Stimulated activated naive CD8-positive, alpha-beta T cell treated with anti-CD3 and anti-CD28 coated beads, Interleukin-15, amount 100 ng/mL, for 72 hours (primary cell): ENCODE measurements around the gene DLAT.
"Not testable (repeated sequence)": the region's sequence is repeated elsewhere in the genome, so short reads cannot be mapped to it uniquely, and the experiment has no call there.

Source experiments
- ATAC-seq: fragments of 150-1000 bp; cut with Tn5 transposase; 2 replicates; pipeline ENCODE4 v1.10.0; 2021; ENCODE audit warnings: mild to moderate bottlenecking, moderate library complexity
- DNase-seq, 2 donors: peaks; one replicate each; pipeline ENCODE4 v3.0.0; 2021 to 2022
- H3K27ac Mint-ChIP-seq, 2 donors: one replicate each; pipeline ENCODE4 v1.8.0; 2022; ENCODE audit warnings: mild to moderate bottlenecking in 2 of 2, mixed read lengths in 2 of 2, moderate library complexity in 2 of 2
- H3K27me3 Mint-ChIP-seq: one replicate; pipeline ENCODE4 v1.8.0; 2022; ENCODE audit warnings: mixed read lengths
- H3K4me1 Mint-ChIP-seq: one replicate; pipeline ENCODE4 v1.8.0; 2022; ENCODE audit warnings: mild to moderate bottlenecking, mixed read lengths
- H3K4me3 Mint-ChIP-seq, 2 donors: one replicate each; pipeline ENCODE4 v1.8.0; 2022; ENCODE audit warnings: mild to moderate bottlenecking in 2 of 2, mixed read lengths in 2 of 2, moderate library complexity in 1 of 2
- H3K9me3 Mint-ChIP-seq, 2 donors: one replicate each; pipeline ENCODE4 v1.8.0; 2022; ENCODE audit warnings: mixed read lengths in 2 of 2

The DLAT gene

DNA sequence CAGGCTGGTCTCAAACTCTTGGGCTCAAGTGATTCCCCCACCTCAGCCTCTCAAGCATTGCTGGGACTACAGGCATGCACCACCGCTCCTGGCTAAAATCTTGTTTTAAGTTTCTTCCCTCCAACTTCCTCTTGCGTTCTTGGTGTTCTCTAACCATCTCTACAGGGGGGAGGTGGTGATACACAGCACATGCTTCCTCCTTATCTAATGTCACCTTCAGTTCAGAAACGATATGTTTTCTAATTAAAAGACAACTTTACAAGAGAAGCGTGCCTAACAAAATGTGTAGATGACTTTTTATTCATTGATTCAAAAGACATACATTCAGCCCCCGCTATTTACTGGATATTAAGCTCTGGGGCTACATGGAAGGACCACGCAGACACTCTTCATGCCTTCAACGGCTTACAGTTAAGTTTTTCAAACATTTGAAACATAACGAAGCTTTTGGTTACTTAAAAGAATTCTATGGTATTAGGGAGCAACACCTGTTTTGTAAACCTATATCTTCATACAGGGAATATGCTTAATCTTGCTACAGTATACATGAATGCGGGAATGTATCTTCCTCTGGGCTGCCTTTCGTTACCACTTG lies 933 bp upstream of the DLAT start:
- Mint-ChIP-seq H3K9me3 (no peaks in the 10 kb centered on the region), H3K4me3 (peak overlapping the region; percentile 99 to 100), H3K27ac (peak overlapping the region; percentile 99 to 100), H3K27me3 (no peaks in the 10 kb centered on the region), H3K4me1 (peaks cover 13% of the 10 kb centered on the region)
- peak; percentile 16 for ATAC-seq
- DNase-seq: no peak

DNA sequence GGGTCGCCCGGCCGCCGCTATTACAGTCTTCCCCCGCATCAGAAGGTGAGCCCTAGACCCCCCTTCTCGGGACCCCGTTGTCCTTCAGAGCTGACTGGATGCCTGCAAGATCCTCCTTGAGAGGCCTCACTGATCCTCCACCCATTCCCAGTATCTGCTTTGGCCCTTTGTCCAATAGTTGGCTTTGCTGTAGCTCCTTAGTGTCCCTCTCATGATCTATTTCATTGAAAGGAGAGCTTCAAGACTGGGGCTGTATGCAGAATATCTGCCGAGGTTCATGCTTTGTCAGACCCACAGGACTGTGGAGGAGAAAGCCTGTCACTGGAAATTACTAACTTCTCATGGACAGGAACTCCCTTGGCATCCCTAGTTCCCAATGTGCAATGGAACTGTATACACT lies 499 bp downstream of the DLAT start:
- no peak for DNase-seq
- ATAC-seq: peak; percentile 2
- no peaks in the 10 kb centered on the region for H3K9me3 Mint-ChIP-seq

DNA sequence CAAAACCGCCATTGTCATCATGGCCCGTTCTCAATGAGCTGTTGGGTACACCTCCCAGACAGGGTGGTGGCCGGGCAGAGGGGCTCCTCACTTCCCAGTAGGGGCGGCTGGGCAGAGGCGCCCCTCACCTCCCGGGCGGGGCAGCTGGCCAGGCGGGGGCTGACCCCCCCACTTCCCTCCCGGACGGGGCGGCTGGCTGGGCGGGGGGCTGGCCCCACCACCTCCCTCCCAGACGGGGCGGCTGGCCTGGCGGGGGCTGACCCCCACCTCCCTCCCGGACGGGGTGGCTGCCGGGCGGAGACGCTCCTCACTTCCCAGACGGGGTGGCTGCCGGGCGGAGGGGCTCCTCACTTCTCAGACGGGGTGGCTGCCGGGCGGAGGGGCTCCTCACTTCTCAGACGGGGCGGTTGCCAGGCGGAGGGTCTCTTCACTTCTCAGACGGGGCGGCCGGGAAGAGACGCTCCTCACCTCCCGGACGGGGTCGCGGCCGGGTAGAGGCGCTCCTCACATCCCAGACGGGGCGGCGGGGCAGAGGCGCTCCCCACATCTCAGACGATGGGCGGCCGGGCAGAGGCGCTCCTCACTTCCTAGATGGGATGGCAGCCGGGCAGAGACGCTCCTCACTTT lies 1.7 kb downstream of the DLAT start:
- not testable (repeated sequence) for H3K4me3 Mint-ChIP-seq, ATAC-seq, DNase-seq, H3K27ac Mint-ChIP-seq, H3K27me3 Mint-ChIP-seq, H3K9me3 Mint-ChIP-seq
- peaks cover 13% of the 10 kb centered on the region for H3K4me1 Mint-ChIP-seq

More for the DNA sequence above, 499 bp downstream of the DLAT start:
- Mint-ChIP-seq H3K4me1 (peaks cover 13% of the 10 kb centered on the region), H3K27me3 (no peaks in the 10 kb centered on the region), H3K4me3 (peak overlapping the region; percentile 99 to 100), H3K27ac (peak overlapping the region; percentile 99 to 100)

DNA sequence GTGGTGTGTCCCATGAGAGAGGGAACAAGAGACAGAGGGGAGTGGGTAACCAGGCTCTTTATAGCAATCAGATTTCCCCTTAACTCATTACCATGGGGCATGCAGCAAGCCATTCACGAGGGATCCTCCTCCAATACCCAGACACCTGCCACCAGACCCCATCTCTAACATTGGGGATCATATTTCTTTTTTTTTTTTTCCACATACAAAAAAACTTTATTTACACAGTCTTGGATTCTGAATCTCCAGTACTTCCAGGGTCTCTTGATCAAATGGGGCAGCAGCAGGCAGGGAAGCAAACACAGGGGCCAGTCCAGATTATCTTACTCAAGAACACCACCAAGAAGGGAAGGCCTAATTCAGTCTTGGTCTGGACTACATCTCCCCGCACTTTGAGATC lies 4.3 kb downstream of the DLAT start:
- Mint-ChIP-seq H3K27me3 (no peaks in the 10 kb centered on the region), H3K4me3 (no peak overlapping the region), H3K27ac (peak overlapping the region in 1 of 2 donors; percentile 77), H3K4me1 (no peaks in the 10 kb centered on the region), H3K9me3 (no peaks in the 10 kb centered on the region)
- DNase-seq: no peak
- no peak for ATAC-seq

DNA sequence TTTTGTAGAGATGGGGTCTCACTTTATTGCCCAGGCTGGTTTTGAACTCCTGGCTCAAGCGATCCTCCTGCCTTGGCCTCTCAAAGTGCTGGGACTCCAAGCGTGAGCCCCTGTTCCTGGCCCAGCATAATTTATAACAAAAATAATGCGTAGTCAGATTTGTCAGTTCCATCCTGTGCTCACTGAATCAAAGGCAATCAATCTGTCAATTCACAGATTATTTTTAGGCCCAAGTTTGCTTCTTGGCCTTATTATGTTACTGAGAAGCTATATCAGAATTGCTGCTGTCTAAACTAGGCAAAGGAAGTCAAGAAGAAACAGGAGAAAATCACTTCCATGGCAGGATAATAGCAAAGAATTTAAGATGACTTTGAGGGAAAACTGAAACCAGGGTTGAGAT lies 8.7 kb downstream of the DLAT start:
- ATAC-seq (no peak), DNase-seq (no peak)
- no peak overlapping the region for H3K4me3 Mint-ChIP-seq
- no peaks in the 10 kb centered on the region for H3K4me1 Mint-ChIP-seq
- H3K9me3 Mint-ChIP-seq: no peaks in the 10 kb centered on the region
- H3K27ac Mint-ChIP-seq: no peak overlapping the region
- no peaks in the 10 kb centered on the region for H3K27me3 Mint-ChIP-seq

DNA sequence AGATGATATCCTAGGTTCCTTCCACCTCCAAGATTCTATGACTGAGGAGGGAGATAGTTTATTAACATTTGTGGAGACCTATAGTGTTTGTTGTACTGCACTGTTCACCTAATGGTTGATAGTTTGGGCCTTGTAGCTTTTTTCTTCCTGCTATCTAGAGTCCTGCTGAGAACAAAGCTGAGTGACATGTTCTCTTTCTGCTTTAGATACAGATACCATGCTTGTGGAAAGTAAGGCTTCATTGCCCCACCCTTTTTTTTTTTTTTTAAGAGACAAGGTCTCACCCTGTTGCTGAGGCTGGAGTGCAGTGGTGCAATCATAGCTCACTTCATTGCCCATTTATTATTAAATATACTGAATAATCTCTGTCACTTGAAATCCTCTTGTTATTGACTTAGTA lies 12.3 kb downstream of the DLAT start:
- DNase-seq (no peak), ATAC-seq (no peak)
- no peaks in the 10 kb centered on the region for H3K27me3 Mint-ChIP-seq
- H3K9me3 Mint-ChIP-seq: no peaks in the 10 kb centered on the region
- H3K4me1 Mint-ChIP-seq: peaks cover 16% of the 10 kb centered on the region
- no peak overlapping the region for H3K27ac Mint-ChIP-seq
- H3K4me3 Mint-ChIP-seq: no peak overlapping the region

DNA sequence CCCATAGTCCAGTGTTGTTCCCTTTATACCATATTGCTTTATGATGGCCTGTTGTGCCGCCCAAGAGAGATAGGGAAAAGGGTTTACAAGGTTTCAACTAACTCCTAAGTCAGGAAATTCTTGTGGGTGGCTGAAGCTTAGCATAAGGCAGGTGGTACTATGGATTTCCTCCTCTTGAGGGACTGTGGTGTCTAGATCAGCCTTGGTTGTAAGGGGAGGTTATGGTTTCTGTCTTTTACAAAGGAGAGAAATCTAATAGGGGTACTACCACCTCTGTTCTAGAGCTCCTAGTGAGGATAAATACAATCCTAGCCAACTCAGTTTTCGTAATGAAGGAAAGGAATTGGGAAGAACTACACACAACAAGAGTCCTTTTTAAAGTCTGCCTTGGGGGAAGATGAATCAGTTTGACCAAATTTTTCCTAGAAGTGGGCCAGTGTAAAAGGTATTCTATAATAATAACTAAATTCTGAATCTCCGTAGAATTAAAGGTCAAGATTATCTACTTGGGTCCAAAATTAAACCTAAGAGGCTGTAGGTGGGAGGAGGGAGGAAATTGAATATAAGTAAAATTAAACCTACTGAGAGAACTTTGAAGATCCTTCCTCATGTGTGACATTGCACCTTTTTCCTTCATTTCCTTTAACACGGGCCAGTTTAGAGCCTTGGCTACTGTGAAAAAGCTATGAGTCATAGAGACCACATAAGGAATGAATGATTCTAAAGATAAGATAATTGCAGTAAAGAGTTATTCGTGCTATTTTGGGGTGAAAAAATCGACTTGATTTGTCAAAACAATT lies 17.2 kb downstream of the DLAT start:
- H3K4me3 Mint-ChIP-seq: no peak overlapping the region
- ATAC-seq: no peak
- H3K27ac Mint-ChIP-seq: peak overlapping the region in 1 of 2 donors; percentile 74
- H3K4me1 Mint-ChIP-seq: peaks cover 20% of the 10 kb centered on the region
- no peaks in the 10 kb centered on the region for H3K27me3 Mint-ChIP-seq
- no peaks in the 10 kb centered on the region for H3K9me3 Mint-ChIP-seq
- no peak for DNase-seq

DNA sequence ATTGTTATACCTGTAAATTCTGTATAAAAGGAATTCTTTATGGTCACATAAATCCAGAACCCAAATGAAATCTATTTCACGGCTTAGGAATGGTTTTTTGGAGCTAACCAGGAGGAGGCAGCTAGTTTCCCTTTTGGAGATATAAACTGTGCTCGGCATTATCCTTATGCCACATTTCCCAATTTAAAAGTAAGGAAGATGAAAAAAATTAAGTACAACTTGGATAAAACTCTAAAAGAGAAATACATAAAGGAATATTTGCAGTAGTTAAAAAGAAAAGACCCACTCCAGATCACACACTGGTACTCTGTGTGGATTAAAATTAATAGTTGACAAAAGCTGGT lies 17.7 kb downstream of the DLAT start:
- peaks cover 20% of the 10 kb centered on the region for H3K4me1 Mint-ChIP-seq
- ATAC-seq (no peak), DNase-seq (no peak)
- no peak overlapping the region for H3K4me3 Mint-ChIP-seq
- no peaks in the 10 kb centered on the region for H3K9me3 Mint-ChIP-seq
- H3K27me3 Mint-ChIP-seq: no peaks in the 10 kb centered on the region
- peak overlapping the region in 1 of 2 donors; percentile 27 for H3K27ac Mint-ChIP-seq

DNA sequence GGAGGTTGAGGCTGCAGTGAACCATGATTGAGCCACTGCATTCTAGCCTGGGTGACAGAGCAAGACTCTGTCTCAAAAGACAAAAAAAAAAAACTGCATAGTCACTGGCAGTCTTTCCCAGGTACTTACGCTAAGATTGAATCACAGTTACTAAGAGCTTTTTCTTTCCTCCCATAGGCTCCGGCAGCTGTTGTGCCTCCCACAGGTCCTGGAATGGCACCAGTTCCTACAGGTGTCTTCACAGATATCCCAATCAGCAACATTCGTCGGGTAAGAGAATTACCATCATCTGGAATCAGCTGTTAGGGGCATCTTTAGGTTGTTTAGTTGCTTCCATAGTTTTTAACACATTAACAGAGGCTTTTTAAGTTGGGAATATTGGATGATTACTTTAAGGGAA lies 19.8 kb downstream of the DLAT start:
- ATAC-seq (no peak), DNase-seq (no peak)
- H3K27me3 Mint-ChIP-seq: no peaks in the 10 kb centered on the region
- H3K4me3 Mint-ChIP-seq: no peak overlapping the region
- H3K27ac Mint-ChIP-seq: peak overlapping the region in 1 of 2 donors; percentile 13
- H3K9me3 Mint-ChIP-seq: no peaks in the 10 kb centered on the region
- H3K4me1 Mint-ChIP-seq: peaks cover 32% of the 10 kb centered on the region

DNA sequence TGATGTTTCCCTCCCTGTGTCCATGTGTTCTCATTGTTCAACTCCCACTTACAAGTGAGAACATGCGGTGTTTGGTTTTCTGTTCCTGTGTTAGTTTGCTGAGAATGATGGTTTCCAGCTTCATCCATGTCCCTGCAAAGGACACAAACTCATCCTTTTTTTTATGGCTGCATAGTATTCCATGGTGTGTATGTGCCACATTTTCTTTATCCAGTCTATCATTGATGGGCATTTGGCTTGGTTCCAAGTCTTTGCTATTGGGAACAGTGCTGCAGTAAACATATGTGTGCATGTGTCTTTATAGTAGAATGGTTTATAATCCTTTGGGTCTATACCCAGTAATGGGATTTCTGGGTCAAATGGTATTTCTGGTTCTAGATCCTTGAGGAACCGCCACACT lies 21.4 kb downstream of the DLAT start:
- not testable (repeated sequence) for H3K9me3 Mint-ChIP-seq, H3K27me3 Mint-ChIP-seq, DNase-seq, H3K4me3 Mint-ChIP-seq, H3K27ac Mint-ChIP-seq, ATAC-seq
- H3K4me1 Mint-ChIP-seq: peaks cover 32% of the 10 kb centered on the region

DNA sequence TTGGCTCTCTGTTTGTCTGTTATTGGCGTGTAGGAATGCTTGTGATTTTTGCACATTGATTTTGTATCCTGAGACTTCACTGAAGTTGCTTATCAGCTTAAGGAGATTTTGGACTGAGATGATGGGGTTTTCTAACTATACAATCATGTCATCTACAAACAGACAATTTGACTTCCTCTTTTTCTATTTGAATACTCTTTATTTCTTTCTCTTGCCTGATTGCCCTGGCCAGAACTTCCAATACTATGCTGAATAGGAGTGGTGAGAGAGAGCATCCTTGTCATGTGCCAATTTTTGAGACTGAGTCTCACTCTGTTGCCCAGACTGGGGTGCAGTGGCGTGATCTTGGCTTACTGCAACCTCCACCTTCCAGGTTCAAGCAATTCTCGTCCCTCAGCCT lies 23.0 kb downstream of the DLAT start:
- ATAC-seq, H3K4me3 Mint-ChIP-seq, DNase-seq, H3K9me3 Mint-ChIP-seq, H3K27me3 Mint-ChIP-seq: not testable (repeated sequence)
- H3K4me1 Mint-ChIP-seq: peaks cover 19% of the 10 kb centered on the region
- peak overlapping the region in 1 of 2 donors; percentile 42 for H3K27ac Mint-ChIP-seq

DNA sequence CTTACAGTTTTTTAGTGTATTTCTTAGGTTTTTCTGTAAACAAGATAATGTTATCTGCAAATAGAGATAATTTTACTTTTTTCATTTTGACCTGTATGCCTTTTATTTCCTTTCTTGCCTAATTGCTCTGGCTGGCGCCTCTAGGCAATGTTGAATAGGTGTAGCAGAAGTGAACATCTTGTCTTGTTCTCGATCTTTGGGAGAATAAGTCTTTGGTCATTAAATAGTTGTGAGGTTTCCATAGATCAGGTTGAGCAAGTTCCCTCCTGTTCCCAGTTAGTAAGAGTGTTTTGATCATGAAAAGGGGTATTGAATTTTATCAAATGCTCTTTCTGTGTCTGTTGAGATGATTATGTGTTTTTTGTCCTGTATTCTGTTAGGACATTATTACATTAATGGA lies 24.6 kb downstream of the DLAT start:
- Mint-ChIP-seq H3K9me3 (no peaks in the 10 kb centered on the region), H3K27ac (peak overlapping the region in 1 of 2 donors; percentile 54), H3K4me1 (peaks cover 19% of the 10 kb centered on the region), H3K27me3 (no peaks in the 10 kb centered on the region), H3K4me3 (no peak overlapping the region)
- DNase-seq: no peak
- ATAC-seq: no peak

DNA sequence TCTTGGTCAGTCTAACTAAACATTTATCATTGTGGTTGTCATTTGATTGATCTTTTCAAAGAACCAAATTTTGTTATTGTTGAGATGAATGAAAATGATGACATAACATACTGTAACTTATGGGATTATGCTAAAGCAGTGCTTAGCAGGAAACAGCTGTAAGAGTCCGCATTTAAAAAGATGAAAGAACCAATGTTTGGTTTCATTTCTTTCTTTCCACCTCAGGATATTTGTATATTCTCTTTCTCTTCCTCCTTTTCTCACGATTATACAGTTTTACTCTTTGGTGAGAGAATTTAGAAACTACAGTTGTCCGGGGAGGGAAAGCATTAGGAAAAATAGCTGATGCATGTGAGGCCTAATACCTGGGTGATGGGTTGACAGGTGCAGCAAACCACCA lies 25.5 kb downstream of the DLAT start:
- Mint-ChIP-seq H3K27me3 (no peaks in the 10 kb centered on the region), H3K4me1 (peaks cover 19% of the 10 kb centered on the region), H3K9me3 (no peaks in the 10 kb centered on the region), H3K4me3 (no peak overlapping the region), H3K27ac (no peak overlapping the region)
- ATAC-seq: no peak
- no peak for DNase-seq

DNA sequence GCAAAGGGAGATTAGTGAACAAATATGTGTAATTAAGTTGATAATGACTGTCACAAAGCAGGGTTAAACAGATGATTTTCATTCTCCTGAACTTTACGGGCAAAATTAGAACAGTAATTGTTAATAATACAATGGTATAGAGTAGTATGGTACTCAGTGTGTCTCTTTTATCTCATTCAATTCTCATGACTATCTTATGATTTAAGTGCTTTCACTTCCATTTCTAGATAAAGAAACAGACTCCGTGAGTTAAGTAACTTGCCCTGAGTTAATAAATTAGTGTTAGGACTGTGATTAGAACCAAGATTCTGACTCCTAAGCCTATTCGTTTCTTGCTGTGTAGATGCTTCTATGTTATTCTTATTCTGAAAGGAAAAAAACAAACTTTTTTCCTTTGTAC lies 26.6 kb downstream of the DLAT start:
- no peak for ATAC-seq
- H3K27ac Mint-ChIP-seq: no peak overlapping the region

DNA sequence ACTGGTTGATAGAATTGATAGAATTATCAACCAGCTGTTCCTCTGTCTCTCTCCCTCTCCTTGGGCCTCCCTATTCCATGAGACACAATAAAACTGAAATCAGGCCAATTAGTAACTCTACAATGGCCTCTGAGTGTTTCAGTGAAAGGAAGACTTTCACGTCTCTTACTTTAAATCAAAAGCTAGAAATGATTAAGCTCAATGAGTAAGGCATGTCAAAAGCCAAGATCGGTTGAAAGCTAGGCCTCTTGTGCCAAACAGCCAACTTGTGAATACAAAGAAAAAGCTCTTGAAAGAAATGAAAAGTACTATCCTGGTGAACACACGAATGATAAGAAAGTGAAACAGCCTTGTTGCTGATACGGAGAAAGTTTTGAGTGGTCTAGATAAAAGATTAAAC lies 32.0 kb downstream of the DLAT start:
- Mint-ChIP-seq H3K27me3 (no peaks in the 10 kb centered on the region), H3K4me3 (peak overlapping the region; percentile 14 to 48), H3K9me3 (no peaks in the 10 kb centered on the region), H3K27ac (peak overlapping the region in 1 of 2 donors; percentile 80), H3K4me1 (peaks cover 8% of the 10 kb centered on the region)
- DNase-seq: no peak
- peak; percentile 80 for ATAC-seq

More for the DNA sequence above, 26.6 kb downstream of the DLAT start:
- H3K4me1 Mint-ChIP-seq: peaks cover 19% of the 10 kb centered on the region
- no peak for DNase-seq
- no peak overlapping the region for H3K4me3 Mint-ChIP-seq
- no peaks in the 10 kb centered on the region for H3K9me3 Mint-ChIP-seq
- H3K27me3 Mint-ChIP-seq: no peaks in the 10 kb centered on the region

DNA sequence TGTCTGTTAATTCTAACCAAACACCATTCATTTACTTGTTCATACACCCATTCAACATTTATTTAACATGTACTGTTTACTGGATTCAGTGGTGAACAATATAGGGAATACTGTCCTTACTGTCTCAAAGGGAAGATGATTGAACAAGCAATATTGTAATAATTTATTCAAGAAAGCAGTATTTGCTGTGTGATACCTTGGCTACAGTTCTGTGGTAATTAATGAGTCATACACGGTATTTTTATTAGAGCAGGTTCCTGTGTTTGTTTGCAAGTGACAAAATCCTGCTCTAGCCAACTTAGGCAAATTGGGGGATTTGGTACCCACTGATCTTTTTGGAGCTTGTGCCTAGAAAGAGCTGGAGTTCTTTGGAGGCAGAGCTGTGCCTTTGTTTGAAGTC lies 32.9 kb downstream of the DLAT start:
- ATAC-seq (no peak), DNase-seq (no peak)
- no peak overlapping the region for H3K27ac Mint-ChIP-seq
- no peaks in the 10 kb centered on the region for H3K9me3 Mint-ChIP-seq
- H3K4me1 Mint-ChIP-seq: peaks cover 8% of the 10 kb centered on the region
- no peak overlapping the region for H3K4me3 Mint-ChIP-seq
- no peaks in the 10 kb centered on the region for H3K27me3 Mint-ChIP-seq
